OCI-LY3 (cell line): ENCODE data around the gene GARNL3.

Experiments used
- H2AFZ ChIP-seq: fragments of 200-600, 300-600 bp; shearing (Covaris generic); 2 replicates; pipeline ENCODE4 v1.6.0; 2014; ENCODE audit warnings: antibody characterized with exemption, low read depth, low read length
- H3K27ac ChIP-seq: fragments of 200-600, 300-600 bp; sonication (generic); 2 replicates; pipeline ENCODE4 v1.5.1; 2014; ENCODE audit warnings: mild to moderate bottlenecking, low read length, moderate library complexity, mixed read lengths
- H3K27me3 ChIP-seq: fragments of 200-600, 300-600 bp; sonication (generic); 2 replicates; pipeline ENCODE4 v1.6.1; 2014; ENCODE audit warnings: low read depth, low read length, mixed read lengths
- H3K36me3 ChIP-seq: fragments of 200-600, 300-600 bp; sonication (generic); replicated peaks from 2 replicates; pipeline ENCODE3; 2014; ENCODE audit warnings: low read depth, low read length, mixed read lengths
- H3K4me1 ChIP-seq: fragments of 300-600, 200-600 bp; sonication (generic); 2 replicates; pipeline ENCODE4 v1.6.1; 2014; ENCODE audit warnings: low read length, mixed read lengths
- H3K4me2 ChIP-seq: fragments of 200-600, 300-600 bp; sonication (generic); 2 replicates; pipeline ENCODE4 v1.6.1; 2014; ENCODE audit warnings: low read length, mixed read lengths
- H3K4me3 ChIP-seq: fragments of 300-600, 200-600 bp; sonication (generic); 2 replicates; pipeline ENCODE4 v1.5.1; 2014; ENCODE audit warnings: antibody characterized with exemption, mild to moderate bottlenecking, low read length, moderate library complexity
- H3K79me2 ChIP-seq: fragments of 300-600, 200-600 bp; shearing (Covaris generic); 2 replicates; pipeline ENCODE4 v1.6.1; 2014; ENCODE audit warnings: mild to moderate bottlenecking, low read length, mixed read lengths
- H3K9ac ChIP-seq: fragments of 300-600, 200-600 bp; shearing (Covaris generic); 2 replicates; pipeline ENCODE4 v1.6.0; 2014; ENCODE audit warnings: mild to moderate bottlenecking, low read length, moderate library complexity
- H3K9me3 ChIP-seq: fragments of 200-600, 300-600 bp; shearing (Covaris generic); 2 replicates; pipeline ENCODE4 v1.6.1; 2014; ENCODE audit warnings: low read length, mixed read lengths; ENCODE audit not compliant: insufficient read depth
- H4K20me1 ChIP-seq: fragments of 200-600, 300-600 bp; sonication (generic); 2 replicates; pipeline ENCODE4 v1.6.1; 2016; ENCODE audit warnings: low read length, mixed read lengths; ENCODE audit not compliant: insufficient read depth
- EZH2phosphoT487 ChIP-seq: fragments of 200-600 bp; shearing (Covaris generic); IDR thresholded peaks from 2 replicates; pipeline ENCODE4 v1.6.1; 2018; ENCODE audit warnings: antibody characterized with exemption, mixed run types, low read depth
- TF ChIP-seq, protein P1 (sequence below): fragments of 200-600, 300-600 bp; sonication (generic); IDR thresholded peaks from 2 replicates; pipeline ENCODE4 v1.5.1; 2014; ENCODE audit warnings: antibody characterized with exemption, low read length, low read depth

The GARNL3 gene

DNA sequence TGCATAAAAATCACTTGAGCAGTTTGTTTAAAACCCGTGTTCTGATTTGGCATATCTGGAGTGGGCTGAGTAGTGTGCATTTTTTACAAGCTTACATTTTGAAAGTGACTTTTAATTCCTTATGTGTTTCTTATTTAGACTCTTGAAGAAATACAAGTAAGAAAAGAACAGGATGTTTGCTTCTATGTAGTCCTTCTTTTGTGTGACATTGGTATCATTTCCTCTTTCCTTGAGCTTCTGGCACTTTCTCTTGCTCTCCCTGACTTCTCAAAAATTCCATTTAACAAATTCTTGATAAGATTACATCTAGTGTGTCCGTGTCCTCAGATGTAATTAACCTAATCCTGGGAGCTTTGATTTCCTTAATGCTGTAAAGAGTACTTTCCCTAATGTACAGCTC lies 12.5 kb downstream of the GARNL3 start:
- Histone ChIP-seq H3K4me1 (peaks cover 20% of the 10 kb centered on the region), H3K27ac (no peak overlapping the region), H3K9me3 (no peaks in the 10 kb centered on the region), H3K79me2 (no peaks in the 10 kb centered on the region), H3K27me3 (no peaks in the 10 kb centered on the region), H3K4me3 (no peak overlapping the region), H3K9ac (no peak overlapping the region), H4K20me1 (no peaks in the 10 kb centered on the region), H3K36me3 (peaks cover 2% of the 10 kb centered on the region), H2AFZ (no peak overlapping the region), H3K4me2 (peak overlapping the region; percentile 25; the same call in 1 of the 2 replicates)
- TF ChIP-seq EZH2phosphoT487: no peak
- TF ChIP-seq, protein P1, sequence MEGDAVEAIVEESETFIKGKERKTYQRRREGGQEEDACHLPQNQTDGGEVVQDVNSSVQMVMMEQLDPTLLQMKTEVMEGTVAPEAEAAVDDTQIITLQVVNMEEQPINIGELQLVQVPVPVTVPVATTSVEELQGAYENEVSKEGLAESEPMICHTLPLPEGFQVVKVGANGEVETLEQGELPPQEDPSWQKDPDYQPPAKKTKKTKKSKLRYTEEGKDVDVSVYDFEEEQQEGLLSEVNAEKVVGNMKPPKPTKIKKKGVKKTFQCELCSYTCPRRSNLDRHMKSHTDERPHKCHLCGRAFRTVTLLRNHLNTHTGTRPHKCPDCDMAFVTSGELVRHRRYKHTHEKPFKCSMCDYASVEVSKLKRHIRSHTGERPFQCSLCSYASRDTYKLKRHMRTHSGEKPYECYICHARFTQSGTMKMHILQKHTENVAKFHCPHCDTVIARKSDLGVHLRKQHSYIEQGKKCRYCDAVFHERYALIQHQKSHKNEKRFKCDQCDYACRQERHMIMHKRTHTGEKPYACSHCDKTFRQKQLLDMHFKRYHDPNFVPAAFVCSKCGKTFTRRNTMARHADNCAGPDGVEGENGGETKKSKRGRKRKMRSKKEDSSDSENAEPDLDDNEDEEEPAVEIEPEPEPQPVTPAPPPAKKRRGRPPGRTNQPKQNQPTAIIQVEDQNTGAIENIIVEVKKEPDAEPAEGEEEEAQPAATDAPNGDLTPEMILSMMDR: no peak

- Histone ChIP-seq H3K4me2 (no peak overlapping the region), H3K4me1 (peaks cover 20% of the 10 kb centered on the region), H2AFZ (no peak overlapping the region), H3K36me3 (peaks cover 2% of the 10 kb centered on the region), H3K4me3 (no peak overlapping the region), H3K9me3 (no peaks in the 10 kb centered on the region), H3K27me3 (no peaks in the 10 kb centered on the region), H3K27ac (no peak overlapping the region), H3K9ac (no peak overlapping the region), H4K20me1 (no peaks in the 10 kb centered on the region), H3K79me2 (no peaks in the 10 kb centered on the region)
- no peak for TF ChIP-seq EZH2phosphoT487
- TF ChIP-seq, protein P1: no peak
These were observed 13.2 kb downstream of the GARNL3 start for GRCh38 chr9:127277770-127278169.

DNA sequence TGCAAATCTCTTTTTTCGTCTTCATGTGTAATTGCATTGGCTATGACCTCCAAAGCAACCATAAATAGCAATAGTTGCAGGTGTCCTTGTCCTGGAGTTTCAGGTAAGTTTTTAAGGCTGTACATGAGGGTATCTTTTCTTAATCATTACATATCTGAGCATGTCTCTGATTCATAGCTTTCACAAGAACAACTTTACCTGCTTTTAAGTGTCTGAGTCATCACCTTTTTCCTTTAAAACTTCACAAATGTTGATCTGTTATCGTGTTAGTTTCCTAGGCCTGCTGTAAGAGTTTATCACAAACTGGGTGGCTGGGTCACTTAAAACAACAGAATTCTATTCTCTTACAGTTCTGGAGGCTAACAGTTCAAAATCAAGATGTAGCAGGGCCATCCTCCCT lies 13.8 kb downstream of the GARNL3 start:
- no peaks in the 10 kb centered on the region for H4K20me1 ChIP-seq
- H3K4me1 ChIP-seq: peaks cover 20% of the 10 kb centered on the region
- H3K27ac ChIP-seq: no peak overlapping the region
- peaks cover 2% of the 10 kb centered on the region for H3K36me3 ChIP-seq
- no peaks in the 10 kb centered on the region for H3K79me2 ChIP-seq
- no peak overlapping the region for H3K4me2 ChIP-seq
- H3K9ac ChIP-seq: no peak overlapping the region
- H3K27me3 ChIP-seq: no peaks in the 10 kb centered on the region
- no peak overlapping the region for H2AFZ ChIP-seq
- TF ChIP-seq, protein P1: no peak
- no peak for TF ChIP-seq EZH2phosphoT487
- no peak overlapping the region for H3K4me3 ChIP-seq
- no peaks in the 10 kb centered on the region for H3K9me3 ChIP-seq

DNA sequence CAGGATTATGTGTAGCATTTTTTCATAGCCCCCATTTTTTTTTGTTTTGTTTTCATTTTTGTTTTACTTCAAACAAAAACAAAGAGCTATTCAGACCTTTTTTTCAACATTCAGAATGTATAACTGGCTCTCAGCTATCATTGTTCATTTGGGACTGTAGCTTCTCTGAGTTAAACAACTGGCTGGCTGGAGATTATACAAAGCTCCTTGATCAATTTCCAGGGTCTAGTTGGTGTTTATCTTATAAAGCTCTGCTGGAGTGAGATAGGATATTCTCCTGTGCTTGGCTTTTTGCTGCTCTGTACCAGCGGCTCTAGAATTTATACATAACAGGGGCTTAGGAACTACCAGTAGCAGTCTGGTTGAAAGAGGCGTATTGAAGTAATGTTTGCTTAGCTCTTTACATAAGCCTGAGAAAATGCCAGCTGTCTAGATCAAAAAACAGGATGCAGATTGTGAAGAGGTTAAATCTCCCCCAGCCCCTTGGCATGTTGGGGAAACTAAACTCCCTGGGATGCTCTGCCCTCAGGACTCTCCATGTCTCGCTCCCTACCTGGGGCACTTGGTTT lies 15.2 kb downstream of the GARNL3 start:
- TF ChIP-seq EZH2phosphoT487: no peak
- TF ChIP-seq, protein P1: no peak

More for the DNA sequence above, 15.2 kb downstream of the GARNL3 start:
- Histone ChIP-seq H3K36me3 (peaks cover 2% of the 10 kb centered on the region), H3K4me1 (peaks cover 20% of the 10 kb centered on the region), H3K27ac (no peak overlapping the region), H4K20me1 (no peaks in the 10 kb centered on the region), H2AFZ (no peak overlapping the region), H3K9ac (no peak overlapping the region), H3K4me3 (no peak overlapping the region), H3K79me2 (no peaks in the 10 kb centered on the region), H3K27me3 (no peaks in the 10 kb centered on the region), H3K4me2 (no peak overlapping the region), H3K9me3 (no peaks in the 10 kb centered on the region)
